GM18502 (cell line): ENCODE results near the gene GNAQ.
"Not testable (repeated sequence)": the region's sequence is repeated elsewhere in the genome, so short reads cannot be mapped to it uniquely, and the experiment has no call there.

Source experiments
- ATAC-seq: cut with Tn5 transposase; IDR thresholded peaks from one replicate; pipeline ENCODE4 v1.9.1; 2021; ENCODE audit warnings: mild to moderate bottlenecking; ENCODE audit not compliant: unreplicated experiment, poor library complexity

The GNAQ gene

DNA sequence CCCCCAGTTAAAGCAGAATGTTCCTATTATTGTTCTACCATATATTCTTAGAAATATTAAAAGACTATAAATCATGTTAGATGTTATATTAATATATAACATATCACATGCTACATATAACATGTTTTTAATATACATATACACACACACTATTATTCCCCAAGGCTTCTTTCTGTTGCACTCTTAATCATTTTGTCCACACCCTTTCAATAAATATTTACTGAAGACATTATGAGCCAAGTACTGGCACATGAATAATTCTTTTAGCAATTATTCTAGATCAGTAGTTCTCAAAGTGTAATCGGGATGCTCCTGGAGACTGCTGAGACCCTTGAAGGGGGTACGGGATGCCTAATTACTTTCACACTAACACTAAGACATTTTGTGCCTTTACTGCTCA, 143.9 kb downstream of the GNAQ start:
- no peak for ATAC-seq

DNA sequence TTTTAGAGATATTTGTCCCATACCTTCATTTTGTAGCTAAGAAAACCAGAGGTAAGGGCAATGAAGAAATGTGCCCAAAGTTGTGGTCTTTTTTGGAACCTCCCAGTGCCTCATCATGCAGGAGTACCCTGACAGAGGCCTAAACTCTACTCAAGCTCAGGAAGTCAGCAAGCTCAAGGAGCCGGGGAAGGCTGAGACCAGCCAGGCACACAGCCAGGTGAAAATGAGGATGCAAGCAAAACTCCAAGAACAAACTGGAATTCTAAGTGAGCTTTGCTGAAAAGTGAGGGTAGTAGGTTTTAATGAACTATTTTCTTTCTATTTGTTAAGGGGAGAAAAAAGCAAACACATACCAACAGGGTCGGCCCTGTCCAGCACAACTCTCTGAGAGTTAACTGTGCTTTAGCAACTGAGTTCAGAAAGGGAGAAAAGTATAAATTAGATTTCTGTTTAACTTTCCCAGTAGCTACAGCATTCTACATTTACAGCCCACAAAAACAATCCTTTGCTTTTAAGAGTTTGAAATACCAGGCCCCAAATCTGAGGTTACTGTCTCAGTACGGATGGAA, 146.4 kb downstream of the GNAQ start:
- ATAC-seq, result no peak

GRCh38 chr9:77883846-77884771, 147.5 kb downstream of the GNAQ start:
- ATAC-seq, result no peak

DNA sequence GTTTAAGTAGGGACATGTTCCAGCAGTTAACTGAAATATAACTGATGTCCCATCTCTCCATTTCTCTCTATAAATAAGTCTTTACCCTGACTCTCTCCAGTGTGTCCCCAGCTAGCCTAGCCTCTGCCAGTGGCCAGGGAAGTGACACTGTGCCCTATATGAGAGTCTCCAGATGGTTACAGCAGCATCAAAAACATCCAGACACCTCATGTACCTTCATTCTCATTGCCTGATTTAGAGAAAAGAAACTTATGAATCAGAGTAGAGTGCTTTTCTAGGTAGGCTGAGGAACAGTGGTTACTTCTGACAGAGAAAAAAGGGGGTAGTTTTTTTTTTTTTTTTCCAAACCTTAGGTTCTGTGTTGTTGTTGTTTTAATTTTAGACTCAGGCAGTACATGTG, 148.5 kb downstream of the GNAQ start:
- ATAC-seq, result no peak

GRCh38 chr9:77882294-77882693, 149.3 kb downstream of the GNAQ start:
- no peak for ATAC-seq

GRCh38 chr9:77881634-77882033, 150.0 kb downstream of the GNAQ start:
- not testable (repeated sequence) for ATAC-seq

- no peak for ATAC-seq
Measured at GRCh38 chr9:77881111-77881510, 150.5 kb downstream of the GNAQ start.

GRCh38 chr9:77879437-77879943, 152.1 kb downstream of the GNAQ start:
- no peak for ATAC-seq

DNA sequence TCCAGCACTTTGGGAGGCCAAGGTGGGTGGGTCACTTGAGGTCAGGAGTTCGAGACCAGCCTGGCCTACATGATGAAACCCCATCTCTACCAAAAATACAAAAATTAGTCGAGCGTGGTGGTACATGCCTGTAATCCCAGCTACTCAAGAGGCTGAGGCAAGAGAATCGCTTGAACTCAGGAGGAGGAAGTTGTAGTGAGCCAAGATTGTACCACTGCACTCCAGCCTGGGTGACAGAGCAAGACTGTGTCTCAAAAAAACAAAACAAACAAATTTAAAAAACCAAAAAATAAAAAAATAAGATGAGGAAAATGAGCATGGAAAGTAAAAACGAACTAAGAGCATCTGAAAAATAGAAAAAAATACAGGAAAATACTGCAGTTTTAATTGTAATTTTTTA, 152.8 kb downstream of the GNAQ start:
- not testable (repeated sequence) for ATAC-seq

DNA sequence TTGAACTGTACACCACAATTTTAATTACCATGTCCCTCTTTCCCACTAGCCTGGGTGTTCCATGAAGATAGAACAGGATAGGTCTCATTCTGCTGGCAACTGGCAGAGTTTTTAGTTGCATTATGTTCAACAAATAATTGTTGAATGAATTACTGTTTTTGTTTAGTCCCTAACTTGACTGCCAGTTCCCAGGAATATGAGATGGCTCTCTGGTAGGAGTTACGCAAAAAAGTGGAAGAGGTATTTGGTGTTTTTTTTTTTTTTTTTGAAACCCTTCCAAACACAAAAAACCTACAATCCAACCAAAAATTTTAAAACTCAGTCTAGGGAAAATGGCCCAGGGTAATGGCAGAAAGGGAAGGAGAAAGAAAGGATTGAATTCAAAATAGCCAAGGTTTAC, 153.6 kb downstream of the GNAQ start:
- no peak for ATAC-seq

GRCh38 chr9:77876590-77876989, 155.0 kb downstream of the GNAQ start:
- no peak for ATAC-seq

DNA sequence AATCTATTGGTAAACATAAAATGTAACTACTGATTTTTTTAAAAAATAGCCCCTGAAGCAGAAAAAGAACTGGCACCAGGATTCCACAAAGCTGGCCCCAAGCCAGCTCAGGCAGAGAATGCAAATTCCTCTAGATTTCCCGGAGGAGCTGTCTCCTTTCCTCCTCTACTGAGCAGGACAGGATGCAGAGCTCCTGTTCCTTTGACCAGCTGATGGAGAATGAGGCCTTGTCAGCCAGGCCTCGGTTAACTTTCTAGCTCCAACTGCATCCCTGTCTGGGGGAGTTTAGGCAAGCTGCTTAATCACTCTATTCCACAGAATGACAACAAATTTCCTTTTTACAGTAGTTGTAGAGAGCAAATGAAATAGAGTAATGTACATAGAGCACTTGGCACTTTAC, 155.5 kb downstream of the GNAQ start:
- no peak for ATAC-seq

DNA sequence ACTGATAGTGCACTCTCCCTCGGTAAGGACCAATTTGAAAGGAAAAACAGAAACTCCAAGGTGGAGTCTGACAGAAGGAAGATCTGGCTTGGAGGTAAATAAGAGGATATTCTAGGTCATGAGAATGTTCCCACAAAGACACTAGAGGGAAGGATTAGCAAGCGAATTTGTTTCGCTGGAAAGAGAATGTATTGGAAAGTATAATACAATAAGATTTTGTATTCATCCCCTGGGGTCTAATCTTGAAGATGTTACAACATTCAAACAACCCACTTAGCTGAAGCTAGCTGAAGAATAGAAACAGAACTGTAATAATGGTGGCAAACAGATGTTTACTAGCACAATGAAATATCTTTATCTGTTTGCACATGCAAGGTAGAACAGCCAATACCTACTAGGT, 158.7 kb downstream of the GNAQ start:
- ATAC-seq, result no peak

DNA sequence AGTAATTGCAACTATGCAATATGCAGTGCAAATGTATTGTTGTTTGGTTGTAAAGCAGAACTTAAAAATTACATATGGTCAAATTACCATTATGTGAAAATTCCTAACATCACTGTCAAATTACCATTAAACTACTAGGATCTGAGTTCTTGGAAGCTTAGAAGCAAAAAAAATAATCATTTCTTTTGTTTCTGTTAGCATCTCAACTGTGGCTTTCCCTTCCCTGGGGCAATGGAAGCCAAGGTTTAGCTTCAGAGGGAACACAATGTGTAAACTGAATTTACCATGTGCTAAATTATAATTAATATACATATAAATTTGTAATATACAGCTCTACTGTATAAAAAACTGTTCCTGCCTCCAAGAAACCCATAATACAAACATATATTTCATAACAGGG, 159.4 kb downstream of the GNAQ start:
- ATAC-seq, result no peak

DNA sequence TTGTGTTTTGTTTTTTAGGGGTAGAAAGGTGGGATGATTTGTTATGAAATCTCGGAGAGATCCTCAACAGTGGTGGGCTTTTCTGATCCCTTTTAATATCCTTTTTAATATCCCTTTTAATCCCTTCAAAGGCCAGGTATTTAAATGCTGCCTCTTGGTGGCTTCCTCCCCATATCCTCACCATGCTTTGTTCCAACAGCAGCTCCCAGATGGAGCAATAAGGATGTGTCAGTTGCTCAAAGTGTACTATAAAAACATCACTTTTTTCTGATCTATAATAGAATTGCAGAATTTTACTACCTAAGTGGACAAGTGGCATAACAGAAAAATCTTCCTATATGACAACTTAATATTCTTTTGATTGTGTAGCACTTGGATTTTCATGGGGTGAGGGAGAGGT, 160.1 kb downstream of the GNAQ start:
- no peak for ATAC-seq

DNA sequence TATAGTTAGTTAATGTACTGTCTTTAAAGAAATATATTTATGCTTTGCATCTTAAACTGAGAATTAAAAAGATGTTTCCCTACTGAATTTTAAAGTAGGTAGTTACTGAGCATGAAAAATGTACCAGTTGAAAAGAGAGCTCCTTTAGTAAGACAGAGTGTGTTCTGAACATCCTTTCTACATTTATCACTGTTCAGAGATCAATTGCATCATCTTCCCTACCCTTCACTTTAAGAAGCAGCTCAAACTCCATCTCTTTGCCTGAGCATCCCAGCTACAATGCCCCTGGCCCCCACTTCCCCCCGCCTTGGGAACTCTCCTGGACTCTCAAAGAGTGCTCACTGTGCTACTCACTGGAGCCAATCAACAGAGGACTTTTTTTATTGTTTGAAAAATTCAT, 164.7 kb downstream of the GNAQ start:
- ATAC-seq, result no peak

DNA sequence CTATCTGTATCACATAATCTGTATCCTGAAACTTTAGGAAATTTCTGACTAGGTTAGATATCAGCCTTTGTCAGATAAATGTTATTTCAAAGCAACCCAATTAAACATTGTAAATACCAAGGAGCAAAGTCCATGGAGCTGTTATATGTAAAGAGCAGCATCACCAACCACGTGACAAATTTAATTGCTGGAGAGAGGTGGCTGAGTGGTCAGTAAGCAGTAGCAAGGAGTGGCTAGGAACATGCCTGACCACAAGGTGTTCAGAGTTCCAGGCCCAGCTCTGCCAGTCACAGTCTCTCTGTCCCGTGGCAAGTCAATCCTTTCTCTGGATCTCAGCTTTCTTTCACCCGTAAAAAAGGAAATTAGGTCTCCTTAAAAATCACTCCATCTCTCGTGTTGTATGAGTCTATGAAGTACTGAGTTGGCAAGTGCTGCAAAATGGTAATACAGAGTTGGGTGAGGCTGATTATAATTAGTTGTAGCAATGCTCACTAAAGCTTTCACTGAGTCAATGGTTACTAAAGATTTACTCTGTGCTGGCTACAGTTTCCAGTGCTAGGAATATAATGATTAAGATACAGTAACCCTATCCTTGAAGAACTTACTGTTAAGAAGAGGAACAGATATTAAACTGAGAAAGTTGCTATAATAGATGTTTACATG, 166.1 kb downstream of the GNAQ start:
- no peak for ATAC-seq

- no peak for ATAC-seq
Measured at GRCh38 chr9:77864211-77864889, 167.3 kb downstream of the GNAQ start.

GRCh38 chr9:77863638-77864037, 168.0 kb downstream of the GNAQ start:
- not testable (repeated sequence) for ATAC-seq

- not testable (repeated sequence) for ATAC-seq
Measured at GRCh38 chr9:77860953-77861352, 170.7 kb downstream of the GNAQ start.
